Keratinocyte (primary cell): ENCODE measurements around the gene RTEL1. TPM values are rescaled to one million over a fixed set of nuclear protein-coding genes. Genes with fewer than 3 reads are reported as not detected.

ENCODE experiments used
- DNase-seq: peaks from one replicate; pipeline ENCODE4 v3.0.0-alpha.2; 2011; ENCODE audit warnings: low read depth, missing footprints, low spot score
- FAIRE-seq: peaks from 2 replicates; lab custom pipeline; 2011; peaks lifted over from hg19 to GRCh38; lab: Jason Lieb, UNC
- H2AFZ ChIP-seq: 2 replicates; pipeline ENCODE4 v1.6.0; 2012; ENCODE audit warnings: low read length, control low read depth, inconsistent platforms; ENCODE audit not compliant: control insufficient read depth
- H3K27ac ChIP-seq: 2 replicates; pipeline ENCODE4 v1.5.1; 2011; ENCODE audit warnings: low read length; ENCODE audit not compliant: control insufficient read depth, insufficient read depth
- H3K27me3 ChIP-seq: 3 replicates; pipeline ENCODE4 v1.6.0; 2011; ENCODE audit warnings: low read length; ENCODE audit not compliant: control insufficient read depth, insufficient read depth; ENCODE audit errors: extremely low read depth
- H3K36me3 ChIP-seq, 2 experiments: 2 replicates in 1 of 2; 3 replicates in 1 of 2; pipeline ENCODE4 v1.5.1; 2011; ENCODE audit warnings: low read length in 2 of 2, mild to moderate bottlenecking in 1 of 2; ENCODE audit not compliant: control insufficient read depth in 2 of 2, insufficient read depth in 2 of 2; ENCODE audit errors: extremely low read depth in 1 of 2
- H3K4me1 ChIP-seq: 3 replicates; pipeline ENCODE4 v1.5.1; 2011; ENCODE audit warnings: low read length; ENCODE audit not compliant: control insufficient read depth, insufficient read depth; ENCODE audit errors: extremely low read depth
- H3K4me2 ChIP-seq: 3 replicates; pipeline ENCODE4 v1.6.0; 2011; ENCODE audit warnings: low read depth, low read length; ENCODE audit not compliant: control insufficient read depth, insufficient read depth; ENCODE audit errors: extremely low read depth
- H3K4me3 ChIP-seq, 3 experiments: fragments of 200-600 bp in 1 of 3; sonication (generic) in 1 of 3; 2 replicates in 2 of 3; 3 replicates in 1 of 3; pipeline ENCODE4 v1.5.1; 2011 to 2016; ENCODE audit warnings: low read length in 3 of 3, mild to moderate bottlenecking in 3 of 3, control low read depth in 2 of 3, inconsistent platforms in 1 of 3, low read depth in 1 of 3, mixed read lengths in 1 of 3, mixed run types in 1 of 3, moderate library complexity in 1 of 3; ENCODE audit not compliant: control insufficient read depth in 2 of 3, insufficient read depth in 2 of 3; ENCODE audit errors: extremely low read depth in 1 of 3
- H3K79me2 ChIP-seq: 2 replicates; pipeline ENCODE4 v1.6.0; 2012; ENCODE audit warnings: low read length; ENCODE audit not compliant: control insufficient read depth, insufficient read depth
- H3K9ac ChIP-seq: 3 replicates; pipeline ENCODE4 v1.6.0; 2011; ENCODE audit warnings: low read length; ENCODE audit not compliant: control insufficient read depth, insufficient read depth; ENCODE audit errors: extremely low read depth
- H3K9me1 ChIP-seq: 3 replicates; pipeline ENCODE4 v1.6.0; 2011; ENCODE audit warnings: low read length; ENCODE audit not compliant: control insufficient read depth, insufficient read depth; ENCODE audit errors: extremely low read depth
- H3K9me3 ChIP-seq: 2 replicates; pipeline ENCODE4 v1.5.1; 2012; ENCODE audit warnings: low read depth, low read length; ENCODE audit not compliant: control insufficient read depth
- H4K20me1 ChIP-seq: 3 replicates; pipeline ENCODE4 v1.6.0; 2011; ENCODE audit warnings: low read length; ENCODE audit not compliant: control insufficient read depth, insufficient read depth; ENCODE audit errors: extremely low read depth
- EZH2 ChIP-seq: IDR thresholded peaks from one replicate; pipeline ENCODE4 v1.6.1; 2012; ENCODE audit warnings: inconsistent platforms, mild to moderate bottlenecking, low read length, moderate library complexity
- dilution Hi-C: fragments of 300-500 bp; cut with MboI; formaldehyde crosslinking; loops from one replicate; pipeline ENCODE4 v1.7.0; 2020; ENCODE audit warnings: low sequenced_read_pairs; ENCODE audit not compliant: extremely low pct_ligation_motif_present
- polyA plus RNA-seq, 5 experiments: library from polyadenylated mRNA; depleted of rRNA in 3 of 5; stranded (reverse) in 3 of 5; stranded (forward) in 1 of 5; unstranded in 1 of 5; fragments of >200 nt; gene quantifications; 1 replicate in 1 of 5; 2 replicates in 3 of 5; 3 replicates in 1 of 5; pipeline versions ENCODE4 v1.2.1 to v1.2.3, GENCODE V29; 2011 to 2012; ENCODE audit warnings: missing spikeins in 2 of 5, low read depth in 1 of 5, low replicate concordance in 1 of 5
- TF ChIP-seq, protein P1 (sequence below), 3 experiments: IDR thresholded peaks in 1 of 3; conservative IDR thresholded peaks in 1 of 3; optimal IDR thresholded peaks in 1 of 3; 2 replicates in 2 of 3; 3 replicates in 1 of 3; pipeline versions ENCODE3 to v1.5.1; 2011; ENCODE audit warnings: low read length in 3 of 3, mild to moderate bottlenecking in 3 of 3, moderate library complexity in 2 of 3, control low read depth in 1 of 3, inconsistent platforms in 1 of 3; ENCODE audit not compliant: insufficient read depth in 2 of 3; ENCODE audit errors: extremely low read depth in 1 of 3

RTEL1 gene
- polyA plus RNA-seq, 1 donor (not counting 4 experiments of a cell fraction or from before 2014, with no cell fraction given): 12.4 TPM

DNA sequence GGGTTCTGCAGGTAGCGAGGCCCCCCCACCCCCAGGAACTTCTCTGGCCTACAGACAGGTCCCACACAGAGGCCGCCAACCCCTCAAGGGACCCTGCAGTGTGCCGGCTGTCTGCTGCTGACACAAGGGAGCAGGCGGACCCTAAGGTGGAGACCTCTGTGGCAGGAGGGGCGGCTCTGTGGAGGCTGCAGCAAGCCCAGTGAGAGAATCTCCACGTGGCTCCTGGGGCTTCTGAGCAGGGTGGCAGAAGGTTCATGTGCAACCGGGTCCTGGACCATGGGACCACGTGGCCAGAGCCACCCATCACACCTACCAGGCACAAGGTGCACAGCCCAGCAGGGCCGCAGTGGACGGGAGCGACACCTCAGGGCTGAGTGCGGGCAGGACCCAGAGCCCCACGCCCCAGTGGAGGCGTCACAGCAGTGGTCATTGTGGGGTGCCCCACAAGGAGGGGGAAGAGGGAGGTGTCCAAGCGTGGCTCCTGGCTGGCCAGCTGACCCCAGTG is 45.4 kb downstream of the RTEL1 start:
- no peaks in the 10 kb centered on the region for H3K9me1 ChIP-seq
- peaks cover 4% of the 10 kb centered on the region for H4K20me1 ChIP-seq
- H3K27ac ChIP-seq: no peak overlapping the region
- H2AFZ ChIP-seq: no peak overlapping the region
- TF ChIP-seq, protein P1, sequence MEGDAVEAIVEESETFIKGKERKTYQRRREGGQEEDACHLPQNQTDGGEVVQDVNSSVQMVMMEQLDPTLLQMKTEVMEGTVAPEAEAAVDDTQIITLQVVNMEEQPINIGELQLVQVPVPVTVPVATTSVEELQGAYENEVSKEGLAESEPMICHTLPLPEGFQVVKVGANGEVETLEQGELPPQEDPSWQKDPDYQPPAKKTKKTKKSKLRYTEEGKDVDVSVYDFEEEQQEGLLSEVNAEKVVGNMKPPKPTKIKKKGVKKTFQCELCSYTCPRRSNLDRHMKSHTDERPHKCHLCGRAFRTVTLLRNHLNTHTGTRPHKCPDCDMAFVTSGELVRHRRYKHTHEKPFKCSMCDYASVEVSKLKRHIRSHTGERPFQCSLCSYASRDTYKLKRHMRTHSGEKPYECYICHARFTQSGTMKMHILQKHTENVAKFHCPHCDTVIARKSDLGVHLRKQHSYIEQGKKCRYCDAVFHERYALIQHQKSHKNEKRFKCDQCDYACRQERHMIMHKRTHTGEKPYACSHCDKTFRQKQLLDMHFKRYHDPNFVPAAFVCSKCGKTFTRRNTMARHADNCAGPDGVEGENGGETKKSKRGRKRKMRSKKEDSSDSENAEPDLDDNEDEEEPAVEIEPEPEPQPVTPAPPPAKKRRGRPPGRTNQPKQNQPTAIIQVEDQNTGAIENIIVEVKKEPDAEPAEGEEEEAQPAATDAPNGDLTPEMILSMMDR (optimal IDR thresholded peaks at IDR 0.05 in 1 of 3, IDR thresholded peaks at IDR 0.05 in 1 of 3, conservative IDR thresholded peaks at IDR 0.05 in 1 of 3; ENCODE audit: extremely low read depth in 1 of 3, insufficient read depth in 2 of 3, low read length in 3 of 3): no peak
- no peak for TF ChIP-seq EZH2
- dilution Hi-C loops: no loop called here
- no peak overlapping the region for H3K9ac ChIP-seq
- FAIRE-seq (no peak), DNase-seq (no peak)
- H3K4me1 ChIP-seq: peaks cover 26% of the 10 kb centered on the region
- no peaks in the 10 kb centered on the region for H3K27me3 ChIP-seq
- no peaks in the 10 kb centered on the region for H3K9me3 ChIP-seq
- H3K4me3 ChIP-seq: no peak overlapping the region
- H3K79me2 ChIP-seq: peaks cover 34% of the 10 kb centered on the region
- peaks cover 17 to 25% of the 10 kb centered on the region in 2 experiments for H3K36me3 ChIP-seq
- H3K4me2 ChIP-seq: no peak overlapping the region

DNA sequence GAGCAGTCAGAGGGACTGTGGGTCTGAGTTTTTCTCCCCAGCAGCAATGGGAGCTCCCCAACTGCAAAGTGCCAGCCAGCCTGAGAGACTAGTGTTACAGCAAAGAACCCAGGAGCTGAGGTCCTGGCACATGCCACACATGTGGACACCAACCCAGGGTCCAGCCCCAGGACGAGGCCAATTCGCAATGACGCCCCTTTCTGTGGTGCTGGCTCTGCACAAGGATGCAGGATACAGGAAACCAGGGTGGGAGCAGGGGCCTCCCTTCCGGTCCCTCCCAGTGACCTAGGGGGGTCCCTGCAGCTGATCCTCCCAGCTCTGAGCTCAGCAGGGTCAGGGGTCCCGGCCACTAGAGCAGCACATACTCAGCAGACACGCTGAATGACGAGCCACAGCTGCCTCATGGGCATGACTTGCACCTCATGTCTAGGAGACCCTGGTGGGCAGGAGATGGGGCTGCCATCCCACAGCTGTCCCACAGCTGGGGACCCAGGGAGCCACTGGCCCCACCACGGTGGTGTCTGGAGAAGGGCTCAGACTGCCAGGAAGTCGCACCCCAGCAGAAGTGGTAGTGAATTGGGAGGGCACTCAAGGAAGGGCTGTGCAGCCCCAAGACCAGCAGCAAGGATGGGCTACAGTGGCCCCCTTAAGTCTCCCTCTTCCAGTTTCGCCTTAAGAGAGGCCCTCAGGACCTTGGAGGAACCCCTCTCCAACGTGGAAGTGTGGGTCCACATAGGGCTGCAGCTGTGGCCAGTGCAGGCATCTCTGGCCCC is 46.0 kb downstream of the RTEL1 start:
- Histone ChIP-seq H3K4me3 (no peak overlapping the region), H3K27ac (no peak overlapping the region), H3K9me3 (no peaks in the 10 kb centered on the region), H3K79me2 (peaks cover 41% of the 10 kb centered on the region), H4K20me1 (peaks cover 4% of the 10 kb centered on the region), H2AFZ (no peak overlapping the region), H3K9me1 (no peaks in the 10 kb centered on the region), H3K4me1 (peaks cover 26% of the 10 kb centered on the region), H3K4me2 (no peak overlapping the region), H3K27me3 (no peaks in the 10 kb centered on the region), H3K36me3 (peaks cover 17 to 27% of the 10 kb centered on the region in 2 experiments), H3K9ac (no peak overlapping the region)
- FAIRE-seq (no peak), DNase-seq (no peak)
- TF ChIP-seq EZH2: no peak
- TF ChIP-seq, protein P1 (optimal IDR thresholded peaks at IDR 0.05 in 1 of 3, IDR thresholded peaks at IDR 0.05 in 1 of 3, conservative IDR thresholded peaks at IDR 0.05 in 1 of 3; ENCODE audit: extremely low read depth in 1 of 3, insufficient read depth in 2 of 3, low read length in 3 of 3): no peak
- dilution Hi-C loops: no loop called here
